Epithelial cell of prostate (primary cell): Measurements from ENCODE around the gene DRP2.
"Not testable (repeated sequence)": the region's sequence is repeated elsewhere in the genome, so short reads cannot be mapped to it uniquely, and the experiment has no call there.

Experiments
- DNase-seq: peaks from one replicate; pipeline ENCODE4 v3.0.0-alpha.2; 2011; ENCODE audit warnings: low read depth, low spot score
- H3K27ac ChIP-seq: fragments of 450-650 bp; 2 replicates; pipeline ENCODE4 v1.5.1; 2017; ENCODE audit warnings: mild to moderate bottlenecking

The DRP2 gene

DNA sequence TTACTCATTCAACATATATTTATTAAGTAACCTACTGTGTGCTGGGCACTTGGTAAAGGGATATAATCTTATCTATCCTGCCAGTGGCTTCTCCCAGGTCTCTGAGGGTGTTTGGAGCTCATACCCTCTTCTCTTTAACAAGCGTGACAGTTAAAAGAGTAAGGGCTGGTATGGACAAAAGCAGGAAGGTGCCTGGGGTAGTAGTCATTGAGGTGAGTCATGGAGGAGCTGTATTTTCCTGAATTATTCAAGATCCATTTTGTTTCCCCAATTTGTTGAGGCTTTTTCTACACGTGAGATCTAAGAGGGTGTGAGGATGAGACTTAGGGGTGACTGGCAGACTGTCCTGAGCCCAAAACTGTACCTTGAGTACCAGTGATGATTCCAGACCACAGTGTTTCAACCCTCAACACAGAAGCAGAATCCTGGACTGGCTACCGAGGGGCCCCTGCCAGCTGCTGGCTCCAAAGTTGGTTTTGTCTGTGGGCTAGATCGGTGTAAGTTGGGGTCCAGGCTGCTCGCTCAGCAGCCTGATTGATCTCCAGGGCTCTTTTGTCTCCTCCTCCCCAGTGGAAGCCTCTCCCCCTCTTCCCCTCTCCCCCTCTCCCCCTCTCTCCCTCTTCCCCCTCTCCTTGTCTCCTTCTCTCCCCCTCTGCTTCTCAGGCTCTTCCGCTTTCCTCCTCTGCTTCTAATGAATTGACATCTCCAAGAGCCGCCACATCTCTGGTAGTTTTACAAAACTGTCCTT is at the start of gene DRP2:
Gene DRP2, plus strand, starts transcription at position 671 of the 748 bp plus-strand sequence. CDS start 11,862 bp downstream, outside the sequence.
- H3K27ac ChIP-seq = no peak within 1 kb of the TSS
- no peak for DNase-seq

DNA sequence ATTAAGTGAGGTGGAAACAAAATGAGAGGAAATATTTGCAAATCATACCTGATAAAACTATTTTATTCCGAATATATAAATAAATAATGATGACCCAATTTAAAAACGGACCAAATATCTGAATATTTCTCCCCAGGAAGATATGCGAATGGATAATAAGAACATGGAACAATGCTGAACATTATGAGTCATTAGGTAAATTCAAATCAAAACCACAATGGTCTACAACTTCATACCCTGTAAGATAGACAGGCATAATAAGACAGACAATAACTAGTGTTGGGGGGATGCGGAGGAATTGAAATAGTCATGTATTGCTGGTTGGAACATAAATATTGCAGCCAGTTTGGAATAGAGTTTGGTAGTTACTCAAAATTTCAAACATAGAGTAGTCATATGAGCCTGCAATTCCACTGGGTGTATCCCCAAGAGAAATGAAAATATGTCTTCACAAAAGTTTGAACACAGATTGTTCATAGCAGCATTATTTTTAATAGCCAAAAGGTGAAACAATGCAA is 47.6 kb upstream of the DRP2 start:
- H3K27ac ChIP-seq = no peak overlapping the region
- no peak for DNase-seq

- no peak overlapping the region for H3K27ac ChIP-seq
- DNase-seq = no peak
Observed at GRCh38 chrX:101176439-101176838, 43.1 kb upstream of the DRP2 start.

- not testable (repeated sequence) for H3K27ac ChIP-seq, DNase-seq
Observed at GRCh38 chrX:101184876-101185275, 34.7 kb upstream of the DRP2 start.

- not testable (repeated sequence) for DNase-seq, H3K27ac ChIP-seq
Observed at GRCh38 chrX:101187961-101188360, 31.6 kb upstream of the DRP2 start.

GRCh38 chrX:101190736-101191135 is 28.9 kb upstream of the DRP2 start:
- H3K27ac ChIP-seq = no peak overlapping the region
- DNase-seq = no peak

DNA sequence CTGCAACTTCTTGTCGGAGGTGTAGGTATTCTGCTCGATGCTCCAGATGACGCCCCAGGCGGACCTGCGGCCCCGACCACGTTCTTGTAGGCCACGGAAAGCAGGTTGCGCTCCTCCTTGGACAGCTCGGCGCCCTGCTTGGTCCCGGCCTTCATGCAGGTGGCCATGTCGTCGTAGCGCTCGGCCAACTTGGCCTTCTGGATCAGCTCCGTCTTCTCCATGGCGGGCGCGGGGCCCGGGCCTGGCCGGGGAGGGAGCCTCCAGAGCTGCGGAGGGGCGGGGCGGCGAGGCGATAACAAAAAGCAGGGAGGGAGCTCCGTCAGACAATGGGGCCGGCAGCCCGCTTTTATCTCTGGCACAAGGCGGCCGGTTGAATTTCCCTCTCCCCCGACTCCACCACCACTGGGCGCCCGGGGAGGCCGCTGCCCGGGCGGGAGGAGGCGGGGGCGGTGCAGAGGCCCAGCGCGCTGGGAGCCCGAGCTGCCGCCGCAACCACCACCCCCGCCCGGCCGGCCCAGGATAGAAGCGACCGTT is 28.3 kb upstream of the DRP2 start:
- no peak overlapping the region for H3K27ac ChIP-seq
- no peak for DNase-seq

DNA sequence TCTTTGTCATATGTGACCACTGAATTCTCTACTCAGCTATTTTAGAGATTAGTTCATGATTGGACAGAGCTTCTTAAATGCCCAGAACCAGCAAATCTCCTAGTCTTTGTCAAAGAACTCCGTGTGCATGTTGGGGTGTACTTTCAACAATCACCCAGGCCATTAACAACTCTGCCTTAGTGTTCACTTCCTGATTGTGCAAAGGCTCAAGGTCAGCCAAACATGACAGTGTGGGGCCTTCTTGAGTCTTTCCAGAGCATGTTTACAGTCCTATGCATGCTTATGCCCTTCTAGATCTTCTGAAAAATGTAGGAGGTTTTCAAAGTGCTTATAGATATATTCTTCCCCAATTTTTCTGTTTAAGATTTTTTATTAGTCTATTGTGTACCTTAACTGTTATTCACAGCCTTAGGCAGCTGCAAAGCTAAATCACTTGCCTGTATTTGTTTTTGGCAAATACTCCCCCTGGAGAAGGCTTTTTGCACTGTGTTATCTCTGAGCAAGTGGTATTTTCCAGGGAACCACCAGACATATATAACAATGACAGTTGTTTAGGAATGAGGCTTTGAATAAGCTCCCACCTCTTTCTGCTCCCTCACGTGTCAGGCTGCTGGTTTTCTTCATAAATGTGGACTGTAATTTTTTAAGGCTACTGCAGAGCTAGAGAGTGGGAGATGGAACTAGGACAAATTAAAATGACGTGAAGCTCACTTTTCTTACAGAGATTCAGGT is 24.0 kb upstream of the DRP2 start:
- no peak for DNase-seq
- no peak overlapping the region for H3K27ac ChIP-seq

GRCh38 chrX:101203761-101204351 is 15.7 kb upstream of the DRP2 start:
- DNase-seq = no peak
- no peak overlapping the region for H3K27ac ChIP-seq

DNA sequence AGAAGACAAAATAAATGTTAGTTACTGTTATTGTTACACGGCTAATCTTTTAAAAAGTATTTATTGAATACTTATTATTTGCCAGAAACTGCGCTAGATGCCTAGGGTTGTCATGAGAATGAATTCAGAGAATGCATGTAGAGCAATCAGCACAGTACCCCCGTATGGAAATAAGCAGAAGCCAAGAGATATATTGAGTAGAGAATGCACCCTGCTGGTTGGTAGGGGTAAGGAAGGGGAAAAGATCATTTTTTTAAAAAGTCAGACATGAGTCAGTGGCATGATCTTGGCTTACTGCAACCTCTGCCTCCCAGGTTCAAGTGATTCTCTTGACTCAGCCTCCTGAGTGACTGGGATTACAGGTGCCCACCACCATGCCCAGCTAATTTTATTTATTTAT is 13.1 kb upstream of the DRP2 start:
- no peak overlapping the region for H3K27ac ChIP-seq
- DNase-seq = no peak

DNA sequence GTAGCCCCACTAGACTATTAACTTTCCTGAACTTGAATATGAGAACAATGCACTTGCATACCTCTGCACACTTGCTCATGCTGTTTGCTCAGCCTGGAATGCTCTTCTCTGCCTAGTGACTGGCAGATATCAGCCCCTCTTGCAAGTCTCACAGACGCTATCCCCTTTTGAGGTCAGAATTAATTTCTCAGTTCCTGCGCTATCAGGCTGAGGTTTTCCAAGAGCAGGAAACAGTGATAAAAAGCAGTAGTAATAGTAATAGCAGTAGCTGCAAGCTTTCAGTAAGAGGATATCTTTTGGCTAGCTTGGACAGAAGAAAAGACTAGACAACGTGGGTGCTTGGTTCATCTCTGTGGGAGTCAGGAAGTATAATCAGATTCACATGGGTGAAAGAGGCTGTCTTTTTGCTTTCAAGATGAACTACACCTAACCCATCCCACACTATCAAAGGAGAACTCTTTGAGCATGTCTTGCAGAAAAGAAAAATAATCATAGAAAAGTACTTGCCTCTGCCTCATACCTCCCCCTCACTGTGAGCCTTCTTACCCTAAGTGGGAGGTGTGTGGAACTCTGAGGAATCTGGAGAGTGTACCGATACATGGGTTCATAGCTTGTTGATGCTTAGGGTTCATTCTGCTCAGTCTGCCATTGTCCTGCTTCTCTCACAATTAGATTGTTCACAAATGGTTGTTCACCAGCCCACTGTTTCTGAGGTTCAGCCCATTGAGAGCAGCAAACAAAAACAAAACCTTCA is 11.3 kb upstream of the DRP2 start:
- H3K27ac ChIP-seq = no peak overlapping the region
- DNase-seq = no peak

DNA sequence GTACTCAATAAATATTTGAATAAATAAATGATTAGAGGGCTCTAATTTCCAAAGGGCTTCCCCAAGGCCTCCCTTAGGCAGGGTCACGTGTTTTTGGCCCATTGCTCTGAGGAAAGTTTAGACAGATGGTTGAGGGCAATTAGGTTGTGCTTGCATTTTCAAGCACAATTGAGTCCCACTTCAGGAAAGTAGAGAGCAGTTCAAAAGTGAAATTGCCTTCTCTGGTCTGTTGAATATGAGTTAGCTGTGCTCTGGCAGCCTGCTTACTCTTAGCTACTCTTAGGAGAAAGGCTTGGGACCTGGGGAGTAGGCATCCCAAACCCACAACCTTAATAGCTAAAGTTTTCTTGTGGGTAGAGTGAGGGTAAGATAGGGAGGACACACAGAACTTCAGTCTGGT is 9.0 kb upstream of the DRP2 start:
- no peak overlapping the region for H3K27ac ChIP-seq
- DNase-seq = no peak

DNA sequence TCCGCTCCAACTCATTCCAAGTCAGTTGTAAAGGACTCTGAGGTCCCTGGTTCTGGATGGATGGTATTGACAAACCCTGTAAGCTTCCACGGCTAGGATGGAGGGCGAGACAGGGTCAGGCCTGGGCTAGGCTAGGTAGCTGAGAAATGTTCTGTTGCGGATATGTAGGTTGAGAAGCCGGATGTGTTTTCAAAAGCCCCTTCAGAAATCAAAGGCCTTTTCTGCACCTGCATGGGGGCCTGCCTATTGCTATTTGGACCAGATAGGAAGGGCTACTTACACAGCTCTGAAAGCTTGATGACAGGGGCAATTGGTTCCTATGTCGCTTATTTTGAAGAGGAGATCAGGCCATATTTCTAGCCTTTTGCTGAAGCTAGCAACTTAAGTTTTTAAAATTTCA is 1.9 kb upstream of the DRP2 start:
- DNase-seq = no peak
- H3K27ac ChIP-seq = no peak overlapping the region

DNA sequence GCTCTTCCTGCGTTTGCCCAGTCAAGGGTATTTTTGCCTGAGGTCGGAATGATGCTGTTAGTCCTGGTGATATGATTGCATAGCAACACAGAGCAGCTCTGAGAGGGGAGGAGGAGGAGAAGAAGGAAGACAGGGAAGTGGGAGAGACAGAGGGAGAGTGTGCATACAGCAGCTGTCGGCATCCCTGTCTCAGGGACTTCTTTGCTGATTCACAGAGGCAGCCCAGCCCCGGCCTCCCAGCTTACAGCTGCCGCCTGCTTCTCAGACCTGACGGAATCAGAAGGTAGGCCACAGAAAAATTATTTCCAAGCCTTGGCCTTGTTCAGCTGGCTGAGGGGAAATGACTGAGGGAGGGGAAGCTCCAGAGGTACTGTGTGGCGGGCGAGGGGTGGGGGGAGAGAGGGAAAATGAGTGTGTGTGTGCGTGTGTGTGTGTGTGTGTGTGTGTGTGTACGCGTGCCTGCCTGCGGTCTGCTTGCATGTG is 319 bp downstream of the DRP2 start:
- H3K27ac ChIP-seq = no peak overlapping the region
- DNase-seq = no peak

DNA sequence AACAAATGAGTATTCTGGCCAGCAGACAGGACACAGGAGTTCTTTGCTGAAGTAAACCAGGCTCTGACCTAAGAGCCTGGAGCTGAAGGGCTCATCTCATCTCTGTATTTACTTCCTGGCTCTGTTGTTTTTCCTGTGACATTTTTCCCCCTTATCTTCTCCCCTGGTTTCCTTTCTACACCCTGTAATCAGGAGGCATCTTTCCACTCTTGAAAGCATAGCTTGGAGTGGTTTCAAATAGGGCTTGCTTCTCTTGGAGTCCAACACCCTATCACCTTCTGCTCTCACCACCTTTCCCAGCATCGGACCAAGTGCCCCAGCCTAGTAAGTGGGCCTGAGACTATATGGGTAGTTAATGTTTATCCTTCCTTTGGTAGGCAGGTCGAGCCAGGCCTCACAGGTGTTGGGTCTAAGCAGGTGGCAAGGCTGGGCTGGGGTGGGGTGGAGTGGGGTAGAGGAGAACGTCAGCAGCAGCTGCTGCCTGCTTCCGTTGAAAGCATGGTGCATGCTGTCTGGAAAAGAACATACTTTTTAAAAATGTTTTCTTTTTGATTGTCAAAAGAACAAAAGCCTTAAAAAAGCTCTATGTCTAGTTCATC is 1.2 kb downstream of the DRP2 start:
- no peak for DNase-seq
- H3K27ac ChIP-seq = no peak overlapping the region

DNA sequence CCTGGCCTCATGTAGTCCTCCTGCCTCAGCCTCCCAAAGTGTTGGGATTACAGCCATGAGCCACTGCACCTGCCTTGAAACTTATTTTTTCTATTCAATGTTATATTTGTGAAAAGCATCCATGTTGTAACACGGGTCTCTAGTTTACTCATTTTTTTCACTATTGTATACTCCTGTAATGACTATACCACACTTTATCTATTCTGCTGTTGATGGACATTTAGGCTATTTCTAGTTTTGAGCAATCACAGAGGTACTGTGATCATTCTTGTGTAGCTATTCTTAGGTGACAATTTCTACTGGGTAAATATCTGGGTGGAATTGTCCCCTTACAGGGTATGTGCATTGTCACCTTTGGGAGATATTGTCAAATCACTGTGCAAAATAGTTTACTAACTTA is 3.6 kb downstream of the DRP2 start:
- H3K27ac ChIP-seq = no peak overlapping the region
- no peak for DNase-seq

GRCh38 chrX:101229170-101229569 is 9.6 kb downstream of the DRP2 start:
- H3K27ac ChIP-seq = no peak overlapping the region
- no peak for DNase-seq

GRCh38 chrX:101230636-101231035 is 11.1 kb downstream of the DRP2 start:
- DNase-seq = no peak
- no peak overlapping the region for H3K27ac ChIP-seq

DNA sequence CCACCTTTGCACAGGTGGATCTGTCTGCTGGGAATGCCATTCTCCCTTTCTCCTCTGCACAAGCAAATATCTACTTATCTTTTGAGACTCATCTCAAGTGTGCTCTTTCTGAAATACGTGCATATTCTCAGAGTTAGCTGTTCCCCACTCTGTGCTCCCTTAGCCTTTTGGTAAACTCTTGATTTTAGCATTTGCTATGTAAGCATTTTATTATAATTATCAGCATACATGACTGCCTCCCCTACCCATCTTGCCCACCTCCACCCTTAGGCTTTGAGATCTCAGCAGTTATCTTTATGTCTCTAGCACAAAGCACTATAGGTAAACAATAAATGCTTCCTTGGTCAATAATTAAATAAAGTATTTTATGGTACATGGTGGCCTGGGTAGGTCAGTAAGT is 11.5 kb downstream of the DRP2 start:
- no peak for DNase-seq
- no peak overlapping the region for H3K27ac ChIP-seq

GRCh38 chrX:101232316-101232715 is 12.7 kb downstream of the DRP2 start:
- no peak overlapping the region for H3K27ac ChIP-seq
- DNase-seq = no peak
